ENCODE measurements around the gene DOCK2.

GRCh38 chr5:169801324-169801777 is 164.3 kb downstream of the DOCK2 start:
- TF ChIP-seq CTCF (IDR thresholded peaks at IDR 0.05) (no peak), POLR2A (IDR thresholded peaks at IDR 0.05) (no peak), POLR2AphosphoS5 (IDR thresholded peaks at IDR 0.05) (no peak)
